Effector memory CD4-positive, alpha-beta T cell (primary cell): ENCODE results near the gene ERVK3-1.
A peak's percentile ranks its signal among the peaks of the same experiment; 100 is the strongest.
"Not testable (repeated sequence)": the region's sequence is repeated elsewhere in the genome, so short reads cannot be mapped to it uniquely, and the experiment has no call there.

ENCODE experiments used
- DNase-seq, 3 donors: peaks; one replicate each; pipeline ENCODE4 v3.0.0-alpha.2; 2020
- H3K27ac ChIP-seq: 2 replicates; pipeline ENCODE4 v1.7.0; 2013; ENCODE audit warnings: mild to moderate bottlenecking, low read length, moderate library complexity; ENCODE audit not compliant: insufficient read depth, poor library complexity, severe bottlenecking
- H3K27me3 ChIP-seq: replicated peaks from 2 replicates; pipeline ENCODE4 v1.7.0; 2013; ENCODE audit warnings: mild to moderate bottlenecking, low read length; ENCODE audit not compliant: insufficient read depth, control insufficient read depth, poor library complexity, severe bottlenecking
- H3K36me3 ChIP-seq: 2 replicates; pipeline ENCODE4 v1.7.0; 2013; ENCODE audit warnings: mild to moderate bottlenecking, low read length, moderate library complexity; ENCODE audit not compliant: control insufficient read depth, insufficient read depth
- H3K4me1 ChIP-seq: 2 replicates; pipeline ENCODE4 v1.7.0; 2013; ENCODE audit warnings: low read length, mild to moderate bottlenecking; ENCODE audit not compliant: control insufficient read depth, insufficient read depth, poor library complexity, severe bottlenecking
- H3K4me3 ChIP-seq: 2 replicates; pipeline ENCODE4 v1.7.0; 2013; ENCODE audit warnings: low read length, low read depth, mild to moderate bottlenecking; ENCODE audit not compliant: insufficient read depth, poor library complexity, severe bottlenecking
- H3K9me3 ChIP-seq: 2 replicates; pipeline ENCODE4 v1.7.0; 2013; ENCODE audit warnings: mild to moderate bottlenecking, low read length, moderate library complexity; ENCODE audit not compliant: control insufficient read depth

Gene ERVK3-1

DNA sequence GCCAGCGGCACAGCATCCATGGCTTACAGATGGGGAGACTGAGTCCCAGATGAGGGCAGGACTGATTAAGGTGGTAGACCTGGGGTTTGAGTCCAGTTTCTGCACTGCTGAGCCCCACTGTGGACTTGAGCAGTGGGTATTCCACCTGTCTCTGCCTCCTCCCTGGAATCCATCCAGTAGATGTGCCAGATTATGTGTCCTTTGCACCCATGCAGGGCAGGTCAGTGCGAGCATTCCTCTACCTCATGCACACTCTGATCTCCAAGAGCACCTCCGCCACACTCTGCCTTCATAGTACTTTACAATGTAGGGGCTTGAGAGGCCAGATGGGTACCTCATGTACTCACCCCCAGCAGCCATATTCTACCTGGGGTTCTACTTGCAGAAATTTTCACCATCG is 31.6 kb downstream of the ERVK3-1 start:
- H3K27me3 ChIP-seq = no peaks in the 10 kb centered on the region
- H3K9me3 ChIP-seq = no peaks in the 10 kb centered on the region
- peaks cover 20% of the 10 kb centered on the region for H3K36me3 ChIP-seq
- no peaks in the 10 kb centered on the region for H3K4me1 ChIP-seq
- H3K27ac ChIP-seq = no peak overlapping the region
- no peak overlapping the region for H3K4me3 ChIP-seq
- no peak for DNase-seq

DNA sequence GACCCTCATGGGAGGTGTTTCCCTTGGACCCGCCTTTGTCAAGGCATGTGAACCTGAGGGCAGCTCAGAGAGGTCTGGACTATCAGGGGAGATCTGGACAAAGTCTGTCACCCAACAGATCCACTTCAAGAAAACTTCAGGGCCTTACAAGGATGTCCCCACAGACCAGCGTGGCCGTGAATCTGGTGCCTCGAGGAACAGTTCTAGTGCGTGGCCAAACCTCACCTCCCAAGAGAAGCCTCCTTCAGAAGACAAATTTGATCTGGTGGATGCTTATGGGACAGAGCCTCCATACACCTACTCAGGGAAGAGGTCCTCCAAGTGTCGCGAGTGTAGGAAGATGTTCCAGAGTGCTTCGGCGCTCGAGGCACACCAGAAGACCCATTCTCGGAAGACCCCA is 33.2 kb downstream of the ERVK3-1 start:
- no peak overlapping the region for H3K27ac ChIP-seq
- no peaks in the 10 kb centered on the region for H3K27me3 ChIP-seq
- H3K9me3 ChIP-seq = no peaks in the 10 kb centered on the region
- H3K4me1 ChIP-seq = no peaks in the 10 kb centered on the region
- H3K36me3 ChIP-seq = peaks cover 20% of the 10 kb centered on the region
- DNase-seq = no peak
- H3K4me3 ChIP-seq = no peak overlapping the region

DNA sequence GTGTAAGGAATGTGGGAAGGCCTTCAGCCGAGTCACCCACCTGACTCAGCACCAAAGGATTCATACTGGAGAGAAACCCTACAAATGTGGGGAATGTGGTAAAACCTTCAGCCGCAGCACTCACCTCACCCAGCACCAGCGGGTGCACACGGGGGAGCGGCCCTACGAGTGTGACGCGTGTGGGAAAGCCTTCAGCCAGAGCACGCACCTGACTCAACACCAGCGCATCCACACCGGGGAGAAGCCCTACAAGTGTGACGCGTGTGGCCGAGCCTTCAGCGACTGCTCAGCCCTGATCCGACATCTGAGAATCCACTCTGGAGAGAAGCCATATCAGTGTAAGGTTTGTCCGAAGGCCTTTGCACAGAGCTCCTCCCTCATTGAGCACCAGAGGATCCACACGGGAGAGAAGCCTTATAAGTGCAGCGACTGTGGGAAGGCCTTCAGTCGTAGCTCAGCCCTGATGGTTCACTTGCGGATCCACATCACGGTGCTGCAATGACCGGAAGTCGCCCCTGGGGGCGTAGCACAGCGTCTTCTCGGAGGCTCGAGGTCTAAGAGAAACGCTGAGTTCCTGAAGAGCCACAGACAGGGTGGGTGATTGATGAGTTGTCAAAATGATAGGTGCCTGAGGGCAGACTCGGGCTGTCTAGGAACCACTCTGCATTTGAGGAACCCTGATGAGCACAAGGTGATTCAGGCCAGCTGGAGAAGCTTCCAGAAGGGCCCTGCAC is 33.8 kb downstream of the ERVK3-1 start:
- Histone ChIP-seq H3K9me3 (no peaks in the 10 kb centered on the region), H3K27ac (no peak overlapping the region), H3K36me3 (peaks cover 20% of the 10 kb centered on the region), H3K27me3 (no peaks in the 10 kb centered on the region), H3K4me1 (no peaks in the 10 kb centered on the region), H3K4me3 (no peak overlapping the region)
- no peak for DNase-seq

DNA sequence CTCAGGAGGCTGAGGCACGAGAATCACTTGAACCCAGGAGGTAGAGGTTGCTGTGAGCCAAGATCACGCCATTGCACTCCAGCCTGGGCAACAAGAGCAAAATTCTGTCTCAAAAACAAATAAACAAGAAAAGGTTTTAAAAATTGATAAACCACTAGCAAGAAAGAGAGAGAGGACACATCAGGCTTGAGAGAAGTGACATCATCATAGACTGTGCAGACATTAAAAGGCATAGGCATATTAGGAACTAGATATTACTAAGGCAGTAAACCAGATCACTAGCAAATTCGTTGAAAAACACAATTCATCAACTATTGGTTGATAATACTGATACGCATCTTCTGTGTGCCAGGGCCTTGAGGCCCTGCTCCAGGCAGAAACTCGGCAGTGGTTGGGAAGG is 40.4 kb downstream of the ERVK3-1 start:
- no peaks in the 10 kb centered on the region for H3K27me3 ChIP-seq
- H3K9me3 ChIP-seq = no peaks in the 10 kb centered on the region
- DNase-seq = no peak
- H3K4me3 ChIP-seq = no peak overlapping the region
- no peak overlapping the region for H3K27ac ChIP-seq
- peaks cover 5% of the 10 kb centered on the region for H3K4me1 ChIP-seq
- no peaks in the 10 kb centered on the region for H3K36me3 ChIP-seq

DNA sequence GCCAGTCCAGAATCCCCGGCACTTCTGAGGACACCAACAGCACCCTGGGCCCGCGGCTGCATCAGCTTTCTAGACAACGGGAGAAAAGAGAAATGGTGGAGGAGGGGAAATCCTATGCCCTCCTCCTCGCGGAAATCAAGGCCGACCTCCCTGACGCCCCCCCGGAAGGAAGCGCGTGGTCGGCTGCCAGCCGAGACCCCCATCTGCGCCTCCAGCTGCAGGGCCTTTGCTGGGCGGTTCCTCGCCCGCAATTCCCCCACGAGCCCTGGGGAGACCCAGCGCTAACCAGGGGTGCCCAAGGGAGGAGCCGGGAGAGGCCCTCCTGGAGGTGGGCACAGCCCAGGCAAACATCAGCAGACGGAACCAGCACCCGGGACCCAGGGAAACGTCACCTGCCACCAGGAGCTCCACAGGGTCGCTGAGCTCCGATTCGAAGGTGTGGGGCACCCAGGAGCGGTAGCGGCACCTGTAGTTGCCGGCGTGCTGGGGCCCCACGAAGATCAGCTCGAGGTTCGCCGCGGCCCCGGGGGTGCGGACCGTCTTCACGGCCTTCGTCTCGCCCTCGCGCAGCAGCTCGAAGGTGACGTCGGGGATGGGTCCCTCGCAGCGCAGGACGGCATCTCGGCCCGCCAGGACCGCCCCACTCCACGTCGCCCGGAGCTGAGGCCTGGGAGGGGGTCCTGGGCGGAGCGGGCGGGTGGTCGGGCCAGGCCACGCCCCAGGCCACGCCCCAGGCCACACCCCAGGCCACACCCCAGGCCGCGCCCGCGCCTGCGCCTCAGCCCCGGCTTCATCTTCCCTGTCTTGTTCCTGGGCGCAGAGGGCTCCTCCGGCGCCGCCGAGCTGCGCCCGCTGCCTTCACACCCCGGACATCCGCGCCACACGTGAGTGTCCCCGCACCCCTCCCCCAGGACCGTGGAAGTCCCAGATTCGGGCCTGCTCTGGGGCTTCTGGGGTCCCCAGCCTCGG is 42.1 kb downstream of the ERVK3-1 start:
- Histone ChIP-seq H3K9me3 (no peaks in the 10 kb centered on the region), H3K4me3 (peak overlapping the region; percentile 52), H3K36me3 (no peaks in the 10 kb centered on the region), H3K27ac (peak overlapping the region; percentile 64), H3K4me1 (peaks cover 5% of the 10 kb centered on the region), H3K27me3 (no peaks in the 10 kb centered on the region)
- DNase-seq = peak; percentile 50 to 68 (median 63)

DNA sequence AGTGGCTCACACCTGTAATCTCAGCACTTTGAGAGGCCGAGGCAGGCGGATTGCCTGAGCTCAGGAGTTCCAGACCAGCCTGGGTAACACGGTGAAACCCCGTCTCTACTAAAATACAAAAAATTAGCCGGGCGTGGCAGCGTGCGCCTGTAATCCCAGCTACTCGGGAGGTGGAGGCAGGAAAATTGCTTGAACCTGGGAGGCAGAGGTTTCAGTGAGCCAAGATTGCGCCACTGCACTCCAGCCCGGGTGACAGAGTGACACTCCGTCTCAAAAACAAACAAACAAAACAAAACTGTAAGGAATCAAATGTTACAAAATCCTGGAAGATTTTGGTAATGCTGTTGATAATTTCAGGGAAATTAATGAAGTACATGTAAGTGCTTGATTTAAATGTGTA is 42.9 kb downstream of the ERVK3-1 start:
- not testable (repeated sequence) for H3K9me3 ChIP-seq, H3K4me1 ChIP-seq, H3K36me3 ChIP-seq, DNase-seq, H3K27me3 ChIP-seq
- H3K27ac ChIP-seq = peak overlapping the region; percentile 41
- peak overlapping the region; percentile 40 for H3K4me3 ChIP-seq

DNA sequence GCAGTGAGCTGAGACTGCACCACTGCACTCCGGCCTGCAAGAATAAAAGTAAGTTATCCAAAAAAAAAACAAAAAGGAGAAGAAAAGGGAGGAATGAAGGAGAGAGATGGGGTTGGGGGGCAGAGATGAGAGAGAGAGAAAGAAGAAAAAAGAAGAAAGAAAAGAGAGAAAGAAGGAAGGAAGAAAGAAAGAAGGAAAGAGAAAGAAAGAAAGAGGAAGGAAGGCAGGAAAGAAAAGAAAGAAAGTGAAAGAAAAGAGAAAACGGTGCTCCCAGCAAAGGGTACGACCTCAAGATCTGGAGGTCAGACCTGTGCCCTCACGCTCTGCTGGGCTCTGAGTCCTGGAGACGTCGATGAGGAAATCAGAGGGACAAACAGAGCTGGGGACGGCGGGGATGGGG is 44.4 kb downstream of the ERVK3-1 start:
- H3K4me3 ChIP-seq = no peak overlapping the region
- no peaks in the 10 kb centered on the region for H3K27me3 ChIP-seq
- H3K27ac ChIP-seq = no peak overlapping the region
- no peak for DNase-seq
- no peaks in the 10 kb centered on the region for H3K36me3 ChIP-seq
- peaks cover 5% of the 10 kb centered on the region for H3K4me1 ChIP-seq
- no peaks in the 10 kb centered on the region for H3K9me3 ChIP-seq

DNA sequence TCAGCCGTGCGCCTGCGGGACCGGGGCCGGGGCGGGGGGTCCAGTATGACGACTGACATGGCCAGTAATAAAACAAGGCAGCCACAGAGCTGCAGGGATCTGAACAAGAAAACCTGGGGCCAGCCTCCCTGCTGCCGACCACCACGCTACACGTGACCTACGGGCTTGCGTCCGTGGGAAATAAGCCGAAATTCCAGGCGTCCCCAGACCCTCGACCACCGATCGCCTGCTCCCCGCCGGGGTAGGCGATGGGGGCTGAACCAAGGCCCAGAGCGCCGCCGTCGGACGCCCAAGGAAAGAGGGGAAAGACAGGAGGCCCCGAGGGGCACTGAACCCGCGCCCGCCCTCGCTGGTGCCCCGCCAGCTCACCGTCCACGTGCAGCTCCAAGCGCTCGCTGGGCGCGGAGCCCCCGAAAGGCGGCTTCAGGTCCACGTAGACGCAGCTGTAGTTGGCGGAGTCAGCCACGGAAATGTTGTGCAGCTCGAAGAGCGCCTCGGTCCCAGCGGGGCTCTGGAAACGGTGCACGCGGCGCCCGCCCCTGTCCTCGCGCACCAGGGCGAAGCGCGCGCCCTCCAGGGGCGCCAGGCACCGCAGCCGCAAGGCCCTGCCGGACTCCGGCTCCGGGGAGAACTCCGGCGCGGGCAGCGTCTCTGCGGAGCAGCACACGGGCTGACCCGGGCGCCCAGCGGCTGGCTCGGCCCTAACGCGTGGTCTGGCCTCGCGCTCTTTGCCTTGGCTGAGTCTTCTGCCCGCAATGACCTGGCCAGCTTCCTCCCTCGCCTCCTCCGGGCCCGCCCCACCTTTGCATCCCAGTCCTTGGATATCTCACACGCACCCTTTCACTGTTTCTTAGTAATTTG is 45.1 kb downstream of the ERVK3-1 start:
- Histone ChIP-seq H3K9me3 (no peaks in the 10 kb centered on the region), H3K36me3 (no peaks in the 10 kb centered on the region), H3K4me3 (no peak overlapping the region), H3K27me3 (no peaks in the 10 kb centered on the region), H3K4me1 (peaks cover 5% of the 10 kb centered on the region), H3K27ac (no peak overlapping the region)
- DNase-seq = no peak

DNA sequence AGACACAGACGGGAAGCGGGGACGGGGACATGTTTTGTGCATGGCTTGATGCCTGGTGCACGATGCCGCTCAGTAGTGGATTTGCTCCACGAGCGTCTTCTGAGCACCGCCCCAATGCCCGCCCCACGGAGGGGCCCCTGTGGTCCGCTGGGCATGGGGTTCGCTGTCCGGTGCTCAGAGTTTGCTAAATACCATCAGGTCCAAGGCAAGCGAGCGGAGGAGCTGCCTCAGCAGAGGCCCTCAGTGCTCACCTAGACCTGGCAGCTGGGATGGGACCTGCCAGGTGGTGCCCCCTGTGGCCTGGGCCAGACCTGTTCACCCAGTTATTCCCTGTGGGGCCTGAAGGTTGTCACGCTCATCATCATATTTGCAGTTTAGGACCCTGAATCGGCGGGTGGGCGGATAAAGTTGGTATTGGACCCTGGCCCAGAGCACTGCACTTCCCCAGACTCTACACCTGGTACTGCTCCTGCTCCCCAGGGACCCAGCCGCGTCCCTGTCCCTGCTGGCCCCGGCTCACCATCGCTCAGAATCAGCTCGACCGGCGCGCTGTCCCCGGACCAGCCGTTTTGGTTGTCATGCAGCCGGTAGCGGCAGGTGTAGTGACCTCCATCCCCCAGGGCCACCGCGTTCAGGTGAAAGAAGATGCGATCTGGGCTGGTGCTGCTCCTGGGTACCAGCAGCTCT is 45.8 kb downstream of the ERVK3-1 start:
- Histone ChIP-seq H3K4me1 (peaks cover 8% of the 10 kb centered on the region), H3K27me3 (no peaks in the 10 kb centered on the region), H3K27ac (no peak overlapping the region), H3K36me3 (no peaks in the 10 kb centered on the region), H3K9me3 (no peaks in the 10 kb centered on the region), H3K4me3 (no peak overlapping the region)
- no peak for DNase-seq
